ENCODE results near the gene FBXL16.
"Not testable (repeated sequence)": the region's sequence is repeated elsewhere in the genome, so short reads cannot be mapped to it uniquely, and the experiment has no call there.

The FBXL16 gene

DNA sequence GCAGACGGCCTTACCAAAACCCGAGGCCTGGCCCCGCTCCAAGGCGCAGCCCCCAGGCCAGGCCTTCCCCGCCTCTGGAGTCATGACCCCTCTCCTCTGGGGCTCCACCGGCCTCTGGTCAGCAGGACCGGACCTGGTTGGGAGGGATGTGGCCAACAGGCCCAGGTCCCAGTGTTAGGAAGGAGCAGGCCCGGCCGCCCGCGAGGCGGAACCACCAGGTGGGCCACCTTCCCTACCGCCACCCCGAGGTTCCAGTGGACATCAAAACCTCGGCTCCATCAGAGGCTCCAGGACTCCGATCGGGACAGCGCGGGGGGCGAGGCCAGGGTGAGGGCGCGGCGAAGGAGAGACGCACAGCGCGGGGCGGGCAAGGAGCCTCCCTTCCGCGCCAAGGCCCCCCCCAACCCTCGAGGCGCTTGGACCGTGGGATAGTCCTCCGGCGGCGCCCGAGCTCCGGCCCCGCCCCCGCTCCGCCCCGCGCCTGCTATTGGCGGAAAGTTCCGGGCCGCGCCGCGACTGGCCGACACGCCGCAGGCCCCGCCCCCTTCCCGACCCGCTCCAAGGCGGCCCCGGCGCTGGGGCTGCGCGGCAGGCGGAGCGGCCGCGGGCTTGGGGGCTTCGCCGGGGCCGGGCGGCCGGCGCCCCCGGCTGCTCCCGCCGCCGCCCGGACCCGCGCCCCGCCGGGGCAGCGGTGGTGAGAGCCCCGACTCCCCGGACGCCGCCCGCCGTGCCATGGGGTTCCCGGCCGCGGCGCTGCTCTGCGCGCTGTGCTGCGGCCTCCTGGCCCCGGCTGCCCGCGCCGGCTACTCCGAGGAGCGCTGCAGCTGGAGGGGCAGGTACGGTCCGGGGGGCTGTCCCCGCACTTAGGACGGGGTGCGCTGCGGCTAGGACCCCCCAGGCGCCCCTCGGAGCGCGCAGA, 9.2 kb upstream of the FBXL16 start, which contains the start of gene METRN (continued):
- TF ChIP-seq ZNF350 (tag by site-specific recombination; IDR thresholded peaks at IDR 0.05) (no peak), KLF1 (tag by site-specific recombination; IDR thresholded peaks at IDR 0.05) (0 out of 2 replicates have a peak, but pooled peaks have one; percentile 18), ZNF19 (tag by site-specific recombination; IDR thresholded peaks at IDR 0.05; ENCODE audit: low read depth) (no peak), ZNF404 (tag by site-specific recombination; IDR thresholded peaks at IDR 0.05) (no peak), ZNF239 (tag by site-specific recombination; IDR thresholded peaks at IDR 0.05) (no peak)
- TF ChIP-seq, protein P1, sequence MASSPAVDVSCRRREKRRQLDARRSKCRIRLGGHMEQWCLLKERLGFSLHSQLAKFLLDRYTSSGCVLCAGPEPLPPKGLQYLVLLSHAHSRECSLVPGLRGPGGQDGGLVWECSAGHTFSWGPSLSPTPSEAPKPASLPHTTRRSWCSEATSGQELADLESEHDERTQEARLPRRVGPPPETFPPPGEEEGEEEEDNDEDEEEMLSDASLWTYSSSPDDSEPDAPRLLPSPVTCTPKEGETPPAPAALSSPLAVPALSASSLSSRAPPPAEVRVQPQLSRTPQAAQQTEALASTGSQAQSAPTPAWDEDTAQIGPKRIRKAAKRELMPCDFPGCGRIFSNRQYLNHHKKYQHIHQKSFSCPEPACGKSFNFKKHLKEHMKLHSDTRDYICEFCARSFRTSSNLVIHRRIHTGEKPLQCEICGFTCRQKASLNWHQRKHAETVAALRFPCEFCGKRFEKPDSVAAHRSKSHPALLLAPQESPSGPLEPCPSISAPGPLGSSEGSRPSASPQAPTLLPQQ (tag by site-specific recombination; IDR thresholded peaks at IDR 0.05) = 0 out of 2 replicates have a peak, but pooled peaks have one; percentile 12

DNA sequence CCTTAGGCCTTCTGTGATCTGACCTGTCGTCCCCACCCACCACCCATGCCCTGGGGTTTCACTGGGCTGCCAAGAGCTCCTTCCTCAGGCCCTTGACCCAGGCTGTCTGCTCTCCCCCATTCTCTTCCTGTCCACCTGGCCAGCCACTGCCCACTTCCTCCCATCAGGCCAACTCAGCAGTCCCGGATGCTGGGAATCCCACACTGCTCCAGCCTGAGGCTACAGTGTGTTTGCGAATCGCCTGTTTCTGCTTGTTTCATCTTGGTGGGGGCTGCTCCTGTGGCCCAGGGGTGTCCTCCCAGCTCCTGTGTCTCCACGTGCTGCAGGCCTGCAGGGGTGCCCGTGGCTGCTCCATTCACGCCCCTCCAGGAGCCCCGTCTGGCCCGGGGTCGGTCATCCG, 8.5 kb upstream of the FBXL16 start:
- Histone ChIP-seq H3K9me3 (ENCODE audit: control insufficient read depth, insufficient read depth, low read depth, low read length) (no peaks in the 10 kb centered on the region), H3K36me3 (ENCODE audit: control insufficient read depth in 2 of 2, insufficient read depth in 1 of 2, low read length in 2 of 2) (peaks cover 0 to 7% of the 10 kb centered on the region in 2 experiments; a peak in 1 of 3 replicates), H3K4me1 (ENCODE audit: control insufficient read depth, insufficient read depth, low read length) (peaks cover 11% of the 10 kb centered on the region), H3K27ac (ENCODE audit: extremely low read depth, low read depth, low read length) (no peak overlapping the region), H3K4me3 (ENCODE audit: low read depth, low read length) (no peak overlapping the region)
- POLR2A ChIA-PET = no interaction called here
- TF ChIP-seq ZNF623 (tag by site-specific recombination; IDR thresholded peaks at IDR 0.05) = no peak
- TF ChIP-seq SP3 (tag by site-specific recombination; IDR thresholded peaks at IDR 0.05) = no peak
- TF ChIP-seq ZNF600 (tag by site-specific recombination; IDR thresholded peaks at IDR 0.05) = no peak
- TF ChIP-seq ZSCAN16 (tag by site-specific recombination; IDR thresholded peaks at IDR 0.05) = no peak
- TF ChIP-seq ZNF335 (tag by site-specific recombination; conservative IDR thresholded peaks at IDR 0.05) = 0 out of 2 replicates have a peak, but pooled peaks have one; percentile 13
- TF ChIP-seq GLIS1 (tag by site-specific recombination; IDR thresholded peaks at IDR 0.05) = no peak
- CTCF ChIA-PET = interaction anchor here (0.6 to 5.7 kb wide), 5 partner anchors 10 to 114 kb away, joined by 3 to 119 read pairs (median 6); partner anchors contain the start of genes CCDC78, CHTF18 and RPUSD1

GRCh38 chr16:712740-713250, 7.2 kb upstream of the FBXL16 start:
- ChIA-PET CTCF (interaction anchor here (0.6 to 5.7 kb wide), 27 partner anchors 7 to 646 kb away, joined by 3 to 119 read pairs (median 5); partner anchors contain the start of genes ANTKMT, CCDC78, CHTF18 and CIAO3), POLR2A (interaction anchor here (0.6 to 2.5 kb wide), 7 partner anchors 8 to 92 kb away, joined by 3 to 12 read pairs (median 3); partner anchors contain the start of genes ANTKMT, CHTF18, CIAO3 and RPUSD1)
- H3K9me3 ChIP-seq (ENCODE audit: control insufficient read depth, insufficient read depth, low read depth, low read length); H3K36me3 ChIP-seq (ENCODE audit: control insufficient read depth in 2 of 2, insufficient read depth in 1 of 2, low read length in 2 of 2); H3K4me3 ChIP-seq (ENCODE audit: low read depth, low read length); H3K27ac ChIP-seq (ENCODE audit: extremely low read depth, low read depth, low read length): not testable (repeated sequence)
- peaks cover 11% of the 10 kb centered on the region for H3K4me1 ChIP-seq (ENCODE audit: control insufficient read depth, insufficient read depth, low read length)
- TF ChIP-seq KLF8 (tag by site-specific recombination; IDR thresholded peaks at IDR 0.05) = peak; percentile 81
- TF ChIP-seq ZNF501 (tag by site-specific recombination; IDR thresholded peaks at IDR 0.05) = peak; percentile 47; the same call in 1 of the 2 replicates
- TF ChIP-seq, protein P2, sequence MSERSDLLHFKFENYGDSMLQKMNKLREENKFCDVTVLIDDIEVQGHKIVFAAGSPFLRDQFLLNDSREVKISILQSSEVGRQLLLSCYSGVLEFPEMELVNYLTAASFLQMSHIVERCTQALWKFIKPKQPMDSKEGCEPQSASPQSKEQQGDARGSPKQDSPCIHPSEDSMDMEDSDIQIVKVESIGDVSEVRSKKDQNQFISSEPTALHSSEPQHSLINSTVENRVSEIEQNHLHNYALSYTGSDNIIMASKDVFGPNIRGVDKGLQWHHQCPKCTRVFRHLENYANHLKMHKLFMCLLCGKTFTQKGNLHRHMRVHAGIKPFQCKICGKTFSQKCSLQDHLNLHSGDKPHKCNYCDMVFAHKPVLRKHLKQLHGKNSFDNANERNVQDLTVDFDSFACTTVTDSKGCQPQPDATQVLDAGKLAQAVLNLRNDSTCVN (tag by site-specific recombination; optimal IDR thresholded peaks at IDR 0.05) = peak; percentile 28
- peak; percentile 87 for TF ChIP-seq ZBTB8A (tag by site-specific recombination; IDR thresholded peaks at IDR 0.05)
- TF ChIP-seq ZXDB (tag by site-specific recombination; IDR thresholded peaks at IDR 0.05) = peak; percentile 64; the same call in 1 of the 2 replicates
- peak; percentile 97 for TF ChIP-seq ZNF2 (tag by site-specific recombination; IDR thresholded peaks at IDR 0.05)
- peak; percentile 80 for TF ChIP-seq ZNF629 (tag by site-specific recombination; IDR thresholded peaks at IDR 0.05)
- peak; percentile 86 for TF ChIP-seq EGR2 (tag by site-specific recombination; IDR thresholded peaks at IDR 0.05; ENCODE audit: low read depth)
- TF ChIP-seq SCRT2 (tag by site-specific recombination; IDR thresholded peaks at IDR 0.05) = peak; percentile 58
- 0 out of 2 replicates have a peak, but pooled peaks have one; percentile 78 for TF ChIP-seq BCL11B (tag by site-specific recombination; IDR thresholded peaks at IDR 0.05; ENCODE audit: low read depth)
- peak; percentile 83 for TF ChIP-seq ZNF324 (tag by site-specific recombination; IDR thresholded peaks at IDR 0.05)
- TF ChIP-seq GLIS1 (tag by site-specific recombination; IDR thresholded peaks at IDR 0.05) = peak; percentile 48; the same call in 1 of the 2 replicates
- peak; percentile 84 for TF ChIP-seq SP7 (tag by site-specific recombination; IDR thresholded peaks at IDR 0.05)
- peak; percentile 79; the same call in 1 of the 2 replicates for TF ChIP-seq ZBTB48 (tag by site-specific recombination; IDR thresholded peaks at IDR 0.05)
- TF ChIP-seq KLF1 (tag by site-specific recombination; IDR thresholded peaks at IDR 0.05) = peak; percentile 67; the same call in 1 of the 2 replicates
- 0 out of 2 replicates have a peak, but pooled peaks have one; percentile 57 for TF ChIP-seq ZNF391 (tag by site-specific recombination; IDR thresholded peaks at IDR 0.05; ENCODE audit: borderline replicate concordance, low read depth)
- TF ChIP-seq ZNF24 (tag by site-specific recombination; IDR thresholded peaks at IDR 0.05) = peak; percentile 80; the same call in 1 of the 2 replicates
- peak; percentile 73; the same call in 1 of the 2 replicates for TF ChIP-seq ZEB2 (tag by site-specific recombination; IDR thresholded peaks at IDR 0.05)
- peak; percentile 91 for TF ChIP-seq ZNF366 (tag by site-specific recombination; conservative IDR thresholded peaks at IDR 0.05)
- 0 out of 2 replicates have a peak, but pooled peaks have one; percentile 35 for TF ChIP-seq ZNF76 (tag by site-specific recombination; IDR thresholded peaks at IDR 0.05; ENCODE audit: borderline replicate concordance, low read depth)

Measured in HEK293 (cell line).